Natural killer cell (primary cell): ENCODE measurements around the gene ABCB8. TPM values are rescaled to one million over a fixed set of nuclear protein-coding genes. Genes with fewer than 3 reads are reported as not detected.
"Not testable (repeated sequence)": the region's sequence is repeated elsewhere in the genome, so short reads cannot be mapped to it uniquely, and the experiment has no call there.

ENCODE experiments used
- ATAC-seq, 3 donors: fragments of 150-1000 bp in 2 of 3; fragments of 200-7000 bp in 1 of 3; cut with Tn5 transposase; 1 replicate in 1 of 3; 2 replicates in 2 of 3; pipeline ENCODE4 v1.10.0; 2021; ENCODE audit warnings: mild to moderate bottlenecking in 2 of 3, moderate library complexity in 2 of 3
- DNase-seq, 2 donors: peaks; one replicate each; pipeline versions ENCODE4 v3.0.0 to v3.0.0-alpha.2; 2013 to 2021; ENCODE audit warnings: mixed read lengths in 1 of 2
- H3K27ac ChIP-seq: one replicate; pipeline ENCODE4 v1.5.1; 2013; ENCODE audit warnings: mild to moderate bottlenecking, low read length
- H3K27me3 ChIP-seq: one replicate; pipeline ENCODE4 v1.6.1; 2013; ENCODE audit warnings: low read length; ENCODE audit not compliant: control insufficient read depth, insufficient read depth
- H3K36me3 ChIP-seq: one replicate; pipeline ENCODE4 v1.6.1; 2013; ENCODE audit warnings: low read length; ENCODE audit not compliant: control insufficient read depth, insufficient read depth
- H3K4me1 ChIP-seq: one replicate; pipeline ENCODE4 v1.6.1; 2013; ENCODE audit warnings: low read length; ENCODE audit not compliant: control insufficient read depth, insufficient read depth
- H3K4me3 ChIP-seq: one replicate; pipeline ENCODE4 v1.5.1; 2013; ENCODE audit warnings: low read length
- H3K9me3 ChIP-seq: one replicate; pipeline ENCODE4 v1.6.1; 2013; ENCODE audit warnings: low read length; ENCODE audit not compliant: control insufficient read depth, insufficient read depth
- H3K27ac Mint-ChIP-seq, 2 donors: one replicate each; pipeline ENCODE4 v1.8.0; 2022; ENCODE audit warnings: mild to moderate bottlenecking in 2 of 2, mixed read lengths in 2 of 2, moderate library complexity in 1 of 2
- H3K27me3 Mint-ChIP-seq, 2 donors: one replicate each; pipeline ENCODE4 v1.8.0; 2022; ENCODE audit warnings: low read depth in 2 of 2, mixed read lengths in 2 of 2
- H3K36me3 Mint-ChIP-seq: one replicate; pipeline ENCODE4 v1.8.0; 2022; ENCODE audit warnings: mixed read lengths
- H3K4me1 Mint-ChIP-seq, 2 donors: one replicate each; pipeline ENCODE4 v1.8.0; 2022; ENCODE audit warnings: mixed read lengths in 2 of 2
- H3K4me3 Mint-ChIP-seq: one replicate; pipeline ENCODE4 v1.8.0; 2022; ENCODE audit warnings: mild to moderate bottlenecking, moderate library complexity, mixed read lengths
- H3K9me3 Mint-ChIP-seq, 2 donors: one replicate each; pipeline ENCODE4 v1.8.0; 2022; ENCODE audit warnings: mixed read lengths in 2 of 2
- CTCF ChIP-seq: fragments of 200-600 bp; IDR thresholded peaks from one replicate; pipeline ENCODE4 v1.8.0; 2022; ENCODE audit warnings: antibody characterized with exemption
- WGBS: methylation state at CpG from one replicate; pipeline ENCODE4 v1.1.7; 2013; ENCODE audit warnings: missing lambda C conversion rate; ENCODE audit not compliant: insufficient coverage; 5-methylcytosine and 5-hydroxymethylcytosine counted together
- intact Hi-C: fragments of 100-400 bp; cut with micrococcal nuclease; formaldehyde crosslinking; loops from one replicate; pipeline ENCODE4 v1.14.2; 2022
- total RNA-seq, 4 donors: library from RNA; stranded (reverse); fragments of 120-200 nt in 1 of 4; gene quantifications; one replicate each; pipeline versions ENCODE4 v1.2.3 to v1.2.4, GENCODE V29; 2013 to 2022

The ABCB8 gene
- total RNA-seq, 3 donors from 2014 or later (not counting 1 experiment from before 2014, with no cell fraction given), result 50.6 to 60.5 (median 53.7) TPM

DNA sequence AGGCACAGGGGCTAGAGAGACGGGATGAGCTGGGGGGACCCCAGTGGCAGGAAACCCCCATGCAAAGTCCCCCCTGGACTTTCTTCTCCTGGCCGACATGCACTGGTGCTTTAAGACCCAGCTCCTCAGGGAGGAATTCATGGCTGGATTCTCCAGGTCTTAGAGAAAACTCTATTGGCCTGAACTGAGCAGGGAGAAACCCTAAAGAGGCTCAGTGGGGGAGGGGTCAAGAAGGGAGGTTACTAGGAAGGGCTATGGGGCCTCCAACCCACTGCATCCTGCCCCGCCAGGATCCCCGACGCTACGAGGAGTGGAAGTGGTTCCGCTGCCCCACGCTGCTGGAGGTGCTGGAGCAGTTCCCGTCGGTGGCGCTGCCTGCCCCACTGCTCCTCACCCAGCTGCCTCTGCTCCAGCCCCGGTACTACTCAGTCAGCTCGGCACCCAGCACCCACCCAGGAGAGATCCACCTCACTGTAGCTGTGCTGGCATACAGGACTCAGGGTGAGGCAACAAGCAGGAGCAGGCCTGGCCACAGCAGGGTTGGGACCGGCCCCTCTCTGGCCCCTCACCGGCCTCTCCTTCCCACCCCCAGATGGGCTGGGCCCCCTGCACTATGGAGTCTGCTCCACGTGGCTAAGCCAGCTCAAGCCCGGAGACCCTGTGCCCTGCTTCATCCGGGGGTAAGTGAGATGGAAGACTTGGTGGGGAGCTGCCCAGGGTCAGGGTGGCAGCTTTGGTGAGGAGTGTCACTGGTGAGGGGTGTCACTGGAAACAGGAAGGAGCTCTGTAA, 17.7 kb upstream of the ABCB8 start:
- H3K27ac ChIP-seq, result peak overlapping the region; percentile 67
- H3K9me3 ChIP-seq, result no peaks in the 10 kb centered on the region
- H3K4me3 ChIP-seq, result no peak overlapping the region
- intact Hi-C loops, result loop anchor here (5.0 to 10.0 kb wide), 2 partner anchors 33 to 346 kb away; partner anchors contain the start of gene KCNH2
- Mint-ChIP-seq H3K9me3 (no peaks in the 10 kb centered on the region), H3K36me3 (no peaks in the 10 kb centered on the region), H3K27me3 (peaks cover 0 to 4% of the 10 kb centered on the region in 2 donors), H3K4me1 (peaks cover 59 to 77% of the 10 kb centered on the region in 2 donors), H3K27ac (peak overlapping the region; percentile 94 to 95), H3K4me3 (peak overlapping the region; percentile 77)
- TF ChIP-seq CTCF, result no peak
- DNase-seq (peak; percentile 43 to 66), ATAC-seq (peak; percentile 50 to 65 (median 59))
- WGBS, result 21% methylated on average over 18 of the region's 18 CpGs
- H3K27me3 ChIP-seq, result no peaks in the 10 kb centered on the region
- H3K36me3 ChIP-seq, result no peaks in the 10 kb centered on the region
- H3K4me1 ChIP-seq, result peaks cover 90% of the 10 kb centered on the region

GRCh38 chr7:151011097-151011409, 17.2 kb upstream of the ABCB8 start:
- Mint-ChIP-seq H3K9me3 (no peaks in the 10 kb centered on the region), H3K4me1 (peaks cover 60 to 81% of the 10 kb centered on the region in 2 donors), H3K4me3 (peak overlapping the region; percentile 77), H3K27me3 (peaks cover 0 to 4% of the 10 kb centered on the region in 2 donors), H3K27ac (peak overlapping the region; percentile 94 to 95), H3K36me3 (no peaks in the 10 kb centered on the region)
- Histone ChIP-seq H3K27ac (peak overlapping the region; percentile 67), H3K4me3 (no peak overlapping the region), H3K9me3 (no peaks in the 10 kb centered on the region), H3K4me1 (peaks cover 90% of the 10 kb centered on the region), H3K27me3 (no peaks in the 10 kb centered on the region), H3K36me3 (no peaks in the 10 kb centered on the region)
- DNase-seq (no peak), ATAC-seq (no peak)
- intact Hi-C loops, result loop anchor here (5.0 to 10.0 kb wide), 2 partner anchors 34 to 346 kb away; partner anchors contain the start of gene KCNH2
- TF ChIP-seq CTCF, result no peak
- WGBS, result 38% methylated on average over 1 of the region's 1 CpG

DNA sequence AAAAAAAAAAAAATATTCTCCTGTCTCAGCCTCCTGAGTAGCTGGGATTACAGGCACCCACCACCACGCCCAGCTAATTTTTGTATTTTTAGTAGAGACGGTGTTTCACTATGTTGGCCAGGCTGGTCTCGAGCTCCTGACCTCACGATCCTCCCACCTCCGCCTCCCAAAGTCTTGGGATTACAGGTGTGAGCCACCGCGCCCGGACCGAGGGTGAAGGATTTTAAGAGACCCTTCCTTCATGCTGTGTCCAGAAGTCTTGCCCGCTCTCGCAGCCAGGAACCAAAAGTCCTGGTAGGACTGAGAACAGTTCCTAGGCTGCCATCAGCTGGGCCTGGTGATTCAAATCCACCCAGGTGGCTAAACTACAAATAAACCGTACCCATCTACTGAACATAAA, 16.6 kb upstream of the ABCB8 start:
- not testable (repeated sequence) for H3K36me3 ChIP-seq, H3K36me3 Mint-ChIP-seq, H3K27ac ChIP-seq, H3K9me3 Mint-ChIP-seq, ATAC-seq, H3K9me3 ChIP-seq, DNase-seq, H3K27me3 ChIP-seq, H3K27me3 Mint-ChIP-seq, H3K4me3 ChIP-seq
- intact Hi-C loops, result loop anchor here (5.0 to 10.0 kb wide), 2 partner anchors 34 to 347 kb away; partner anchors contain the start of gene KCNH2
- 84% methylated on average over 12 of the region's 12 CpGs for WGBS
- H3K4me1 Mint-ChIP-seq, result peaks cover 60 to 86% of the 10 kb centered on the region in 2 donors
- H3K27ac Mint-ChIP-seq, result peak overlapping the region; percentile 94 to 95
- peaks cover 87% of the 10 kb centered on the region for H3K4me1 ChIP-seq
- H3K4me3 Mint-ChIP-seq, result peak overlapping the region; percentile 74

DNA sequence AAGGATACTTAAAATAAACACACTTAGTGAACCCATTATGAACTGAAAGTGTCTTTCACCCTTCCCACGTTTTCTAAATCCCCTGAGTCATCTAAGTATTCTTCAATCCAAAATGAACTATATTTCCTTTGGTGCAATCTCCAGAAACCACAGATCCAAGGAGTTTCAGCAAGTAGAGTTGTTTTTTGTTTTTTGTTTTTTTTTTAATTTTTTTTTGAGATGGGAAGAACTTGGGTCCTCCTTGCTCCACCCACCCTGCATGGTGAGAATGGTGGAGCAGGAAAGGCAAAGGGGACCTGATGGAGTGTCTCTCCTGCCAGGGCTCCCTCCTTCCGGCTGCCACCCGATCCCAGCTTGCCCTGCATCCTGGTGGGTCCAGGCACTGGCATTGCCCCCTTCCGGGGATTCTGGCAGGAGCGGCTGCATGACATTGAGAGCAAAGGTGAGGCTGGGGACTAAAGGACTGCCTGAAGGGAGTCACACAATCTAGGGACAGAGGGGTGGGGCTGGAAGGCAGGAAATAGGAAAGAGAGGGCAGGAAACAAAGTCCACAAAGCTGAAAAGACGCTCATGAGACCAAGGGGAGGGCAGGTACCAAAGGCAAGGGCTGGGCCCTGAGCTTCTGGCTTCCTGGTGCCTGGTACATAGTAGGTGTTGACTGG, 16.1 kb upstream of the ABCB8 start:
- Mint-ChIP-seq H3K9me3 (no peaks in the 10 kb centered on the region), H3K4me1 (peaks cover 58 to 85% of the 10 kb centered on the region in 2 donors), H3K36me3 (no peaks in the 10 kb centered on the region), H3K27me3 (peaks cover 0 to 4% of the 10 kb centered on the region in 2 donors), H3K27ac (peak overlapping the region; percentile 94 to 95), H3K4me3 (peak overlapping the region; percentile 74)
- no peaks in the 10 kb centered on the region for H3K36me3 ChIP-seq
- H3K4me3 ChIP-seq, result no peak overlapping the region
- no peaks in the 10 kb centered on the region for H3K9me3 ChIP-seq
- ATAC-seq (no peak), DNase-seq (peak in 1 of 2 donors; percentile 29)
- intact Hi-C loops, result loop anchor here (5.0 to 10.0 kb wide), 2 partner anchors 35 to 347 kb away; partner anchors contain the start of gene KCNH2
- TF ChIP-seq CTCF, result no peak
- H3K4me1 ChIP-seq, result peaks cover 81% of the 10 kb centered on the region
- no peaks in the 10 kb centered on the region for H3K27me3 ChIP-seq
- WGBS, result 82% methylated on average over 6 of the region's 6 CpGs
- H3K27ac ChIP-seq, result no peak overlapping the region
